Tibial artery (tissue), 4 donors: Measurements from ENCODE around the gene ISLR2.
A peak's percentile ranks its signal among the peaks of the same experiment; 100 is the strongest.

Source experiments
- DNase-seq, 2 donors: peaks; one replicate each; pipeline ENCODE4 v3.0.0-alpha.2; 2019
- H3K27ac ChIP-seq, 2 donors: fragments of 200-600 bp; sonication (generic) in 1 of 2; 1 replicate in 1 of 2; 2 replicates in 1 of 2; pipeline ENCODE4 v1.5.1; 2018 to 2019; ENCODE audit warnings: mild to moderate bottlenecking in 1 of 2
- H3K27me3 ChIP-seq, 2 donors: fragments of 200-600 bp; sonication (generic) in 1 of 2; one replicate each; pipeline versions ENCODE4 v1.5.1 to v1.6.0; 2016 to 2019
- H3K36me3 ChIP-seq, 3 donors: fragments of 200-600 bp; sonication (generic) in 2 of 3; one replicate each; pipeline ENCODE4 v1.5.1; 2016 to 2019; ENCODE audit warnings: mild to moderate bottlenecking in 2 of 3
- H3K4me1 ChIP-seq, 4 donors: fragments of 200-600 bp; sonication (generic) in 2 of 4; 1 replicate in 3 of 4; 2 replicates in 1 of 4; pipeline ENCODE4 v1.5.1; 2016 to 2019
- H3K4me3 ChIP-seq, 2 donors: fragments of 200-600 bp; sonication (generic) in 1 of 2; 1 replicate in 1 of 2; 2 replicates in 1 of 2; pipeline ENCODE4 v1.5.1; 2018 to 2019; ENCODE audit warnings: mild to moderate bottlenecking in 2 of 2
- H3K9me3 ChIP-seq, 3 donors: fragments of 200-600 bp; sonication (generic) in 1 of 3; one replicate each; pipeline ENCODE4 v1.5.1; 2016 to 2019
- CTCF ChIP-seq, 2 experiments: fragments of 200-600 bp in 1 of 2; fragments of 450-650 bp in 1 of 2; IDR thresholded peaks; one replicate each; pipeline ENCODE4 v1.5.1; 2017 to 2019; ENCODE audit warnings: antibody characterized with exemption in 2 of 2, mild to moderate bottlenecking in 1 of 2, moderate library complexity in 1 of 2
- intact Hi-C: fragments of 100-400 bp; cut with DNase I; formaldehyde crosslinking; loops from one replicate; pipeline ENCODE4 v1.15.0; 2023; ENCODE audit warnings: low total_unique reads

ISLR2 gene

GRCh38 chr15:74141591-74141990, 11.2 kb downstream of the ISLR2 start:
- Histone ChIP-seq H3K9me3 (peaks cover 0 to 7% (median 7%) of the 10 kb centered on the region in 3 donors), H3K36me3 (no peaks in the 10 kb centered on the region), H3K4me1 (peaks cover 0 to 14% (median 10%) of the 10 kb centered on the region in 4 donors), H3K27ac (no peak overlapping the region), H3K27me3 (peaks cover 0 to 33% of the 10 kb centered on the region in 2 donors), H3K4me3 (no peak overlapping the region)
- TF ChIP-seq CTCF (IDR thresholded peaks at IDR 0.05) = no peak
- intact Hi-C loops = no loop called here
- no peak for DNase-seq

GRCh38 chr15:74144153-74144775, 13.9 kb downstream of the ISLR2 start:
- no peak overlapping the region for H3K27ac ChIP-seq
- intact Hi-C loops = no loop called here
- DNase-seq = no peak

GRCh38 chr15:74146277-74146800, 16.0 kb downstream of the ISLR2 start:
- DNase-seq = no peak
- TF ChIP-seq CTCF (IDR thresholded peaks at IDR 0.05) = no peak
- H3K4me1 ChIP-seq = no peaks in the 10 kb centered on the region
- no peak overlapping the region for H3K4me3 ChIP-seq
- peaks cover 0 to 12% of the 10 kb centered on the region in 2 donors for H3K27me3 ChIP-seq
- intact Hi-C loops = no loop called here
- H3K36me3 ChIP-seq = no peaks in the 10 kb centered on the region
- no peak overlapping the region for H3K27ac ChIP-seq
- peaks cover 0 to 9% (median 7%) of the 10 kb centered on the region in 3 donors for H3K9me3 ChIP-seq

More at GRCh38 chr15:74144153-74144775, 13.9 kb downstream of the ISLR2 start:
- Histone ChIP-seq H3K36me3 (no peaks in the 10 kb centered on the region), H3K9me3 (peaks cover 0 to 9% (median 7%) of the 10 kb centered on the region in 3 donors), H3K27me3 (peaks cover 0 to 14% of the 10 kb centered on the region in 2 donors), H3K4me3 (no peak overlapping the region), H3K4me1 (no peaks in the 10 kb centered on the region)
- no peak for TF ChIP-seq CTCF (IDR thresholded peaks at IDR 0.05)

GRCh38 chr15:74147051-74147450, 16.7 kb downstream of the ISLR2 start:
- peaks cover 0 to 10% of the 10 kb centered on the region in 2 donors for H3K27me3 ChIP-seq
- no peak overlapping the region for H3K27ac ChIP-seq
- H3K9me3 ChIP-seq = peaks cover 0 to 9% (median 7%) of the 10 kb centered on the region in 3 donors
- H3K4me3 ChIP-seq = no peak overlapping the region
- TF ChIP-seq CTCF (IDR thresholded peaks at IDR 0.05) = no peak
- no peak for DNase-seq
- no peaks in the 10 kb centered on the region for H3K36me3 ChIP-seq
- no peaks in the 10 kb centered on the region for H3K4me1 ChIP-seq
- intact Hi-C loops = no loop called here

GRCh38 chr15:74155766-74156417, 25.5 kb downstream of the ISLR2 start:
- intact Hi-C loops = no loop called here
- no peak for TF ChIP-seq CTCF (IDR thresholded peaks at IDR 0.05)
- Histone ChIP-seq H3K36me3 (no peaks in the 10 kb centered on the region), H3K4me3 (no peak overlapping the region), H3K27me3 (no peaks in the 10 kb centered on the region), H3K27ac (peak overlapping the region; percentile 69 to 70), H3K9me3 (no peaks in the 10 kb centered on the region), H3K4me1 (peaks cover 0 to 47% (median 33%) of the 10 kb centered on the region in 4 donors)
- DNase-seq = no peak
